ENCODE data around the gene ADPRHL1. TPM values are rescaled to one million over a fixed set of nuclear protein-coding genes. Genes with fewer than 3 reads are reported as not detected.

ADPRHL1 gene
- polyA plus RNA-seq, 3 donors = 0.15 to 0.52 (median 0.27) TPM

DNA sequence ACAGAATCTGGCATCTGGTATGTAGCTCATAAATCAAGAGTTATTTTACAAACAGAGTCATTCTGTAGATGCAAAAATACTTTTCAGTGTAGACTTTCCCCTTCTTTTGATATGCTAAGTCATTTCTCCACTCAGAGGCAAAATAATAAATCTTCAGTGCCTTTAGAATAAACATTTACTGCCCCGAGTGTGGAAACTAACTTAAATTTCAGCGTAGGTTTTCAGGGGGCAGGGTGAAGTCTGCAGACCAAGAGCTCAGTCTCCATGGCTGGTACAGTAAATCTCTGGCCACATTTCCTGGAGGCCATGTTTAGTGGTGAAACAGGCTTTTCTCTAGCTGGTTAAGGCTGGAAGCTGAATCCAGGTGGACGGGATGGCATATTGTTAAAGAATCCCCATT, 13.1 kb upstream of the ADPRHL1 start:
- Mint-ChIP-seq H3K27ac (no peak overlapping the region), H3K4me1 (peaks cover 15% of the 10 kb centered on the region), H3K27me3 (ENCODE audit: low read depth in 3 of 3) (peaks cover 0 to 2% (median 0%) of the 10 kb centered on the region in 3 donors), H3K9me3 (no peaks in the 10 kb centered on the region), H3K4me3 (no peak overlapping the region), H3K36me3 (peaks cover 33 to 68% of the 10 kb centered on the region in 2 donors)
- no peaks in the 10 kb centered on the region for H3K27me3 ChIP-seq (ENCODE audit: control insufficient read depth in 2 of 2, insufficient read depth in 2 of 2, low read length in 2 of 2)
- H3K4me1 ChIP-seq (ENCODE audit: control insufficient read depth in 1 of 2, insufficient read depth in 2 of 2, low read length in 2 of 2) = no peaks in the 10 kb centered on the region
- TF ChIP-seq, protein P1, sequence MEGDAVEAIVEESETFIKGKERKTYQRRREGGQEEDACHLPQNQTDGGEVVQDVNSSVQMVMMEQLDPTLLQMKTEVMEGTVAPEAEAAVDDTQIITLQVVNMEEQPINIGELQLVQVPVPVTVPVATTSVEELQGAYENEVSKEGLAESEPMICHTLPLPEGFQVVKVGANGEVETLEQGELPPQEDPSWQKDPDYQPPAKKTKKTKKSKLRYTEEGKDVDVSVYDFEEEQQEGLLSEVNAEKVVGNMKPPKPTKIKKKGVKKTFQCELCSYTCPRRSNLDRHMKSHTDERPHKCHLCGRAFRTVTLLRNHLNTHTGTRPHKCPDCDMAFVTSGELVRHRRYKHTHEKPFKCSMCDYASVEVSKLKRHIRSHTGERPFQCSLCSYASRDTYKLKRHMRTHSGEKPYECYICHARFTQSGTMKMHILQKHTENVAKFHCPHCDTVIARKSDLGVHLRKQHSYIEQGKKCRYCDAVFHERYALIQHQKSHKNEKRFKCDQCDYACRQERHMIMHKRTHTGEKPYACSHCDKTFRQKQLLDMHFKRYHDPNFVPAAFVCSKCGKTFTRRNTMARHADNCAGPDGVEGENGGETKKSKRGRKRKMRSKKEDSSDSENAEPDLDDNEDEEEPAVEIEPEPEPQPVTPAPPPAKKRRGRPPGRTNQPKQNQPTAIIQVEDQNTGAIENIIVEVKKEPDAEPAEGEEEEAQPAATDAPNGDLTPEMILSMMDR (IDR thresholded peaks at IDR 0.05) = no peak
- H3K36me3 ChIP-seq (replicated peaks in 1 of 2; ENCODE audit: control insufficient read depth in 1 of 2, insufficient read depth in 2 of 2, low read length in 2 of 2) = peaks cover 19 to 55% of the 10 kb centered on the region in 2 donors
- H2AFZ ChIP-seq (ENCODE audit: insufficient read depth, low read depth, low read length, poor library complexity, severe bottlenecking) = no peak overlapping the region
- H3K79me2 ChIP-seq (ENCODE audit: insufficient read depth, low read length) = no peaks in the 10 kb centered on the region
- no peak overlapping the region for H3K27ac ChIP-seq (ENCODE audit: low read depth in 1 of 2, low read length in 2 of 2)
- H3K4me2 ChIP-seq (replicated peaks; ENCODE audit: extremely low read depth, low read length, poor library complexity, severe bottlenecking) = no peak overlapping the region
- no peak overlapping the region for H3K4me3 ChIP-seq (replicated peaks in 1 of 3; ENCODE audit: low read depth in 2 of 3, low read length in 3 of 3)
- WGBS (ENCODE audit: insufficient coverage) = 80% methylated on average over 1 of the region's 3 CpGs
- intact Hi-C loops (cut with micrococcal nuclease) = no loop called here
- H3K9me3 ChIP-seq (replicated peaks in 1 of 2; ENCODE audit: control insufficient read depth in 1 of 2, insufficient read depth in 1 of 2, low read length in 2 of 2) = no peaks in the 10 kb centered on the region
- no peak for DNase-seq
- no peak overlapping the region for H3K9ac ChIP-seq (ENCODE audit: insufficient read depth, low read length, poor library complexity, severe bottlenecking)
- peaks cover 7% of the 10 kb centered on the region for H4K20me1 ChIP-seq (ENCODE audit: insufficient read depth, low read length)

DNA sequence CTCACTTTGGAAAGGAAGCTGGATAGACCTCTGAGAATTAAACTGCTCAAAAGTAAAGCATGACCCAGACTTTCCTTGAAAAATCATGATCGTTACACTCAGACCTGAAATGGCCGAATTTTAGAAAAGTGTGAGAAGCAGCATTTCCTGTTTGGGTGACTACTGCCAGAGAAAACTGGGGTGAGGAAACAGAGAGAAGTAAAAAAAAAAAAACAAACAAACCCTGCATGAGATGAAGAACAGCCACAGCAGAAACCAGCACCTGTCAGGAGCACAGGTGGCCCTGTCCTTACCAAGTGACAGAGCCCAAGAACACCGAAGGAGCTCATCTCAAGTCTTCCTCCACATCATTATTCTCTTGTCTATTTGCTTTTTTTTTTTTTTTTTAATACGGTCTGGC, 12.0 kb upstream of the ADPRHL1 start:
- Histone ChIP-seq H3K4me3 (replicated peaks in 1 of 3; ENCODE audit: low read depth in 2 of 3, low read length in 3 of 3) (no peak overlapping the region), H3K4me1 (ENCODE audit: control insufficient read depth in 1 of 2, insufficient read depth in 2 of 2, low read length in 2 of 2) (no peaks in the 10 kb centered on the region), H4K20me1 (ENCODE audit: insufficient read depth, low read length) (peaks cover 7% of the 10 kb centered on the region), H3K79me2 (ENCODE audit: insufficient read depth, low read length) (no peaks in the 10 kb centered on the region), H3K4me2 (replicated peaks; ENCODE audit: extremely low read depth, low read length, poor library complexity, severe bottlenecking) (no peak overlapping the region), H3K9me3 (replicated peaks in 1 of 2; ENCODE audit: control insufficient read depth in 1 of 2, insufficient read depth in 1 of 2, low read length in 2 of 2) (no peaks in the 10 kb centered on the region), H3K27me3 (ENCODE audit: control insufficient read depth in 2 of 2, insufficient read depth in 2 of 2, low read length in 2 of 2) (no peaks in the 10 kb centered on the region), H2AFZ (ENCODE audit: insufficient read depth, low read depth, low read length, poor library complexity, severe bottlenecking) (no peak overlapping the region), H3K9ac (ENCODE audit: insufficient read depth, low read length, poor library complexity, severe bottlenecking) (no peak overlapping the region), H3K27ac (ENCODE audit: low read depth in 1 of 2, low read length in 2 of 2) (no peak overlapping the region), H3K36me3 (replicated peaks in 1 of 2; ENCODE audit: control insufficient read depth in 1 of 2, insufficient read depth in 2 of 2, low read length in 2 of 2) (peaks cover 28 to 66% of the 10 kb centered on the region in 2 donors)
- intact Hi-C loops (cut with micrococcal nuclease) = no loop called here
- peaks cover 39 to 71% of the 10 kb centered on the region in 2 donors for H3K36me3 Mint-ChIP-seq
- peak overlapping the region in 2 of 7 donors; percentile 37 to 39 for H3K27ac Mint-ChIP-seq
- H3K9me3 Mint-ChIP-seq = no peaks in the 10 kb centered on the region
- WGBS (ENCODE audit: insufficient coverage) = 80% methylated on average over 1 of the region's 4 CpGs
- H3K4me3 Mint-ChIP-seq = no peak overlapping the region
- no peak for DNase-seq
- peaks cover 0 to 2% (median 0%) of the 10 kb centered on the region in 3 donors for H3K27me3 Mint-ChIP-seq (ENCODE audit: low read depth in 3 of 3)
- TF ChIP-seq, protein P1 (IDR thresholded peaks at IDR 0.05) = no peak
- peaks cover 8% of the 10 kb centered on the region for H3K4me1 Mint-ChIP-seq

Data from CD14-positive monocyte (primary cell).